ENCODE results near the gene GFRAL.

GRCh38 chr6:55320696-55321086 lies 6.6 kb upstream of the GFRAL start:
- no peak for TF ChIP-seq CTCF (conservative IDR thresholded peaks at IDR 0.05 in 1 of 2, IDR thresholded peaks at IDR 0.05 in 1 of 2; ENCODE audit: low read depth in 1 of 2, low read length in 2 of 2)
- no peak for TF ChIP-seq EZH2 (IDR thresholded peaks at IDR 0.05; ENCODE audit: low read length, missing control alignments)

Data from fibroblast of lung (primary cell).